GM18909 (cell line): ENCODE results near the gene RAD51D.
"Not testable (repeated sequence)": the region's sequence is repeated elsewhere in the genome, so short reads cannot be mapped to it uniquely, and the experiment has no call there.

Experiments
- ATAC-seq: cut with Tn5 transposase; IDR thresholded peaks from one replicate; pipeline ENCODE4 v1.9.1; 2021; ENCODE audit warnings: mild to moderate bottlenecking; ENCODE audit not compliant: unreplicated experiment, poor library complexity

The RAD51D gene

GRCh38 chr17:35073183-35073790 lies 46.4 kb downstream of the RAD51D start:
- ATAC-seq, result no peak

GRCh38 chr17:35069311-35069710 lies 50.3 kb downstream of the RAD51D start:
- no peak for ATAC-seq

GRCh38 chr17:35068249-35068648 lies 51.4 kb downstream of the RAD51D start:
- ATAC-seq, result no peak

- ATAC-seq, result no peak
Observed at GRCh38 chr17:35065880-35066279, 53.8 kb downstream of the RAD51D start.

GRCh38 chr17:35064516-35065215 lies 55.0 kb downstream of the RAD51D start:
- no peak for ATAC-seq

GRCh38 chr17:35063514-35064223 lies 56.0 kb downstream of the RAD51D start, which contains the start of gene RFFL:
Gene RFFL, minus strand, starts transcription at chr17:35063707. Its CDS starts 37,154 bp downstream, at chr17:35026553.
- ATAC-seq, result peak; percentile 91

- no peak for ATAC-seq
Observed at GRCh38 chr17:35062308-35062707, 57.4 kb downstream of the RAD51D start.

- no peak for ATAC-seq
Observed at GRCh38 chr17:35057332-35057915, 62.2 kb downstream of the RAD51D start.

GRCh38 chr17:35056013-35056412 lies 63.6 kb downstream of the RAD51D start:
- ATAC-seq, result no peak

- no peak for ATAC-seq
Observed at GRCh38 chr17:35053204-35053603, 66.5 kb downstream of the RAD51D start.

- no peak for ATAC-seq
Observed at GRCh38 chr17:35052780-35053179, 66.9 kb downstream of the RAD51D start.

GRCh38 chr17:35052241-35052610 lies 67.4 kb downstream of the RAD51D start:
- ATAC-seq, result no peak

- no peak for ATAC-seq
Observed at GRCh38 chr17:35051579-35052240, 68.0 kb downstream of the RAD51D start.

- peak; percentile 59 for ATAC-seq
Observed at GRCh38 chr17:35051183-35051578, 68.5 kb downstream of the RAD51D start.

- ATAC-seq, result no peak
Observed at GRCh38 chr17:35050170-35050569, 69.5 kb downstream of the RAD51D start.

GRCh38 chr17:35048685-35049379 lies 70.8 kb downstream of the RAD51D start:
- ATAC-seq, result no peak

- ATAC-seq, result peak; percentile 62
Observed at GRCh38 chr17:35046740-35047283, 72.8 kb downstream of the RAD51D start.

GRCh38 chr17:35046245-35046644 lies 73.4 kb downstream of the RAD51D start:
- no peak for ATAC-seq

- not testable (repeated sequence) for ATAC-seq
Observed at GRCh38 chr17:35045458-35045979, 74.1 kb downstream of the RAD51D start.
